NB4 (cell line): ENCODE measurements around the gene ADGRG6.

ENCODE experiments used
- CTCF ChIP-seq: IDR thresholded peaks from one replicate; pipeline ENCODE4 v1.5.1; 2012; ENCODE audit warnings: low read depth, low read length
- POLR2A ChIP-seq: IDR thresholded peaks from 2 replicates; pipeline ENCODE4 v1.6.1; 2011; ENCODE audit warnings: mild to moderate bottlenecking; ENCODE audit not compliant: insufficient read length; ENCODE audit errors: extremely low read depth

GRCh38 chr6:142385352-142385751 lies 83.5 kb downstream of the ADGRG6 start:
- TF ChIP-seq POLR2A (no peak), CTCF (no peak)
